ENCODE data around the gene ACE. TPM values are rescaled to one million over a fixed set of nuclear protein-coding genes. Genes with fewer than 3 reads are reported as not detected.

Gene ACE
- total and polyA plus RNA-seq, 8 donors = 3.1 to 18.3 (median 6.4) TPM

DNA sequence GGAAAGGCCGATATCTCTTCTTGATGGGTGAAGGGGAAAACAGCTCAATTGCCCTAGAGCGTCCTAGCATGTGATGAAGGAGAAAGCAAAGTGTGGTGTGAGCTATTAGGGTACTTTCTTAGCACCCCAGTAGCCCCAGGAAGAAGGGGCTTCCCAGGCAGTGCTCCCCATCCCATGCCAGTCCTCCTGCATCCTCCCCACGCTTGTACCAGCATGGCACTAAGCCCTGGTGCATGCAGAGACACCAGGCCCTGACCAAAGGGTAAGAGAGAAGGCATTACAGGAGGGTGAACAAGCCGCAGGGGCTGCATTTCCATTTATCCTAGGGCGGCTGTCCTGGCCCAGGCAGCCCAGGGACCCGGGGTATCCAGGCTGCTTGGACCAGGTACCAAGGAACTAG lies 33.8 kb upstream of the ACE start:
- ATAC-seq = no peak
- DNase-seq = no peak
- intact Hi-C loops (cut with DNase I) = no loop called here
- H3K4me3 ChIP-seq = no peak overlapping the region
- 71% methylated on average over 6 of the region's 6 CpGs for WGBS, 2 donors
- no peaks in the 10 kb centered on the region for H3K27me3 ChIP-seq
- peaks cover 12 to 20% (median 18%) of the 10 kb centered on the region in 3 donors for H3K4me1 ChIP-seq
- H3K27ac ChIP-seq = no peak overlapping the region
- FAIRE-seq = no peak
- TF ChIP-seq, protein P1, sequence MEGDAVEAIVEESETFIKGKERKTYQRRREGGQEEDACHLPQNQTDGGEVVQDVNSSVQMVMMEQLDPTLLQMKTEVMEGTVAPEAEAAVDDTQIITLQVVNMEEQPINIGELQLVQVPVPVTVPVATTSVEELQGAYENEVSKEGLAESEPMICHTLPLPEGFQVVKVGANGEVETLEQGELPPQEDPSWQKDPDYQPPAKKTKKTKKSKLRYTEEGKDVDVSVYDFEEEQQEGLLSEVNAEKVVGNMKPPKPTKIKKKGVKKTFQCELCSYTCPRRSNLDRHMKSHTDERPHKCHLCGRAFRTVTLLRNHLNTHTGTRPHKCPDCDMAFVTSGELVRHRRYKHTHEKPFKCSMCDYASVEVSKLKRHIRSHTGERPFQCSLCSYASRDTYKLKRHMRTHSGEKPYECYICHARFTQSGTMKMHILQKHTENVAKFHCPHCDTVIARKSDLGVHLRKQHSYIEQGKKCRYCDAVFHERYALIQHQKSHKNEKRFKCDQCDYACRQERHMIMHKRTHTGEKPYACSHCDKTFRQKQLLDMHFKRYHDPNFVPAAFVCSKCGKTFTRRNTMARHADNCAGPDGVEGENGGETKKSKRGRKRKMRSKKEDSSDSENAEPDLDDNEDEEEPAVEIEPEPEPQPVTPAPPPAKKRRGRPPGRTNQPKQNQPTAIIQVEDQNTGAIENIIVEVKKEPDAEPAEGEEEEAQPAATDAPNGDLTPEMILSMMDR (IDR thresholded peaks at IDR 0.05) = no peak
- no peaks in the 10 kb centered on the region for H3K9me3 ChIP-seq
- no peaks in the 10 kb centered on the region for H3K36me3 ChIP-seq

DNA sequence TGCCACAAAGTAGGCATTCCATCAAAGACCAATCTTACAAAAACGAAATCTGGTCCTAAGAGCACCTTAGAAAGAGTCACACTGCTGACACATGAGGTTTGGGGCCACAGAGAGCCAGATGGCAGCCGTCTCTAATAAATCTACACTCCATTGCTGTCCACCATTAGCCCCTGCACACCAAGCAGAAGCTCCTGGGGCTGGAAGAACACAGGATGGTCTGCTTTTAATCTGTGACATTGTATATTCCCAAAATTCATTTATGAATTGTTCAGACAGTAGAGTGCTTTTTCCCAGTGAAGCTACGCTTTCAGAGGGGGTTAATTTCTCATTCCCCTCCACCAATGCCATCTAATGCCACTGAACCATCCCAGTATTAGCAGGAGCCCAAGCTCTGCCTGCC lies 32.4 kb upstream of the ACE start:
- DNase-seq (no peak), ATAC-seq (no peak), FAIRE-seq (no peak)
- TF ChIP-seq, protein P1 (IDR thresholded peaks at IDR 0.05) = no peak
- peaks cover 12 to 20% (median 18%) of the 10 kb centered on the region in 3 donors for H3K4me1 ChIP-seq
- intact Hi-C loops (cut with DNase I) = no loop called here
- H3K27me3 ChIP-seq = no peaks in the 10 kb centered on the region
- H3K27ac ChIP-seq = no peak overlapping the region
- no peaks in the 10 kb centered on the region for H3K36me3 ChIP-seq
- no peaks in the 10 kb centered on the region for H3K9me3 ChIP-seq
- H3K4me3 ChIP-seq = peak overlapping the region; percentile 43 to 78 (median 62)
- 50 to 55% methylated on average over 3 of the region's 3 CpGs for WGBS, 2 donors

DNA sequence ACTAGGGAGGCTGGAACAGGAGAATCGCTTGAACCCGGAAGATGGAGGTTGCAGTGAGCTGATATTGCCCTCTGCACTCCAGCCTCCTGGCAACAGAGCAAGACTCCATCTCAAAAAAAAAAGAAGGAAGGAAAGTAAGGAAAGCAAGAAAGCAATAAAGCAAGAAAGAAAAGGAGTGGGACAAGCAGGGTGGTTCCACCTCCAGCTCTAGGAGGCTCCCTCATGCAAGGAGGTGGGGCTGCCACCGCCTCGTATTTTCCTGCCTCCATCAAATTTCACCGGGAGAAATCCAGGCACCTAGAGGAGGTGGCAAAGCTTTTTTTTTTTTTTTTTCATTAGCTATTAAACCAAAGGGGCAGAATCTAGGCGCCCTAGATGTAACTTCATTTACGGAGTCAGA lies 31.8 kb upstream of the ACE start:
- no peaks in the 10 kb centered on the region for H3K9me3 ChIP-seq
- H3K4me3 ChIP-seq = peak overlapping the region; percentile 43 to 78 (median 62)
- no peak for DNase-seq
- peaks cover 12 to 20% (median 16%) of the 10 kb centered on the region in 3 donors for H3K4me1 ChIP-seq
- peak in 1 of 4 donors; percentile 5 for ATAC-seq
- no peak for FAIRE-seq
- H3K27me3 ChIP-seq = no peaks in the 10 kb centered on the region
- no peaks in the 10 kb centered on the region for H3K36me3 ChIP-seq
- 17 to 18% methylated on average over 7 of the region's 7 CpGs for WGBS, 2 donors
- TF ChIP-seq, protein P1 (IDR thresholded peaks at IDR 0.05) = no peak
- H3K27ac ChIP-seq = peak overlapping the region; percentile 93 to 98 (median 96)
- intact Hi-C loops (cut with DNase I) = no loop called here

DNA sequence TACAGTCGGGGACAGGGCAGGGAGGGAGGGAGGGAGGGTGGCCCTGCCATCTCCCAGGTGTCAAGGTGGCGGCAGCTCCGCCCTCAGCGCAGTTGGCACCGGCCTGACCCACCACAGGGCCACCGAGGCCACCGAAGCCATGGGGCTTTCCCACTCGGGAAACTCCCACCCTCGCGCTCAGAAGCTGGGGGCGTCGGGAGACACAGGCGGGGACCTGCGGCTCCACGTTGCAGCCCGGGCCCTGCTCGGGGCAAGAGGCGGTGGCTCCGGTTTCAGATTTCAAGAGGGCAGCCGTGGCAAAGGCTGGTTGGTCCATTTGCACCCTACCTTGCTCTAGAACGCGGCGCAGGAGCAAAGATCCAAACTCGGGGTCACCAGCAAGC lies 31.3 kb upstream of the ACE start:
- Histone ChIP-seq H3K9me3 (no peaks in the 10 kb centered on the region), H3K36me3 (no peaks in the 10 kb centered on the region), H3K4me3 (peak overlapping the region; percentile 43 to 78 (median 62)), H3K4me1 (peaks cover 12 to 20% (median 16%) of the 10 kb centered on the region in 3 donors), H3K27ac (peak overlapping the region; percentile 93 to 98 (median 96)), H3K27me3 (no peaks in the 10 kb centered on the region)
- FAIRE-seq = no peak
- WGBS, 2 donors = 0 to 1% methylated on average over 23 to 24 of the region's 24 CpGs
- intact Hi-C loops (cut with DNase I) = no loop called here
- peak; percentile 67 to 90 (median 74) for DNase-seq
- TF ChIP-seq, protein P1 (IDR thresholded peaks at IDR 0.05) = no peak
- peak; percentile 61 to 73 (median 66) for ATAC-seq

DNA sequence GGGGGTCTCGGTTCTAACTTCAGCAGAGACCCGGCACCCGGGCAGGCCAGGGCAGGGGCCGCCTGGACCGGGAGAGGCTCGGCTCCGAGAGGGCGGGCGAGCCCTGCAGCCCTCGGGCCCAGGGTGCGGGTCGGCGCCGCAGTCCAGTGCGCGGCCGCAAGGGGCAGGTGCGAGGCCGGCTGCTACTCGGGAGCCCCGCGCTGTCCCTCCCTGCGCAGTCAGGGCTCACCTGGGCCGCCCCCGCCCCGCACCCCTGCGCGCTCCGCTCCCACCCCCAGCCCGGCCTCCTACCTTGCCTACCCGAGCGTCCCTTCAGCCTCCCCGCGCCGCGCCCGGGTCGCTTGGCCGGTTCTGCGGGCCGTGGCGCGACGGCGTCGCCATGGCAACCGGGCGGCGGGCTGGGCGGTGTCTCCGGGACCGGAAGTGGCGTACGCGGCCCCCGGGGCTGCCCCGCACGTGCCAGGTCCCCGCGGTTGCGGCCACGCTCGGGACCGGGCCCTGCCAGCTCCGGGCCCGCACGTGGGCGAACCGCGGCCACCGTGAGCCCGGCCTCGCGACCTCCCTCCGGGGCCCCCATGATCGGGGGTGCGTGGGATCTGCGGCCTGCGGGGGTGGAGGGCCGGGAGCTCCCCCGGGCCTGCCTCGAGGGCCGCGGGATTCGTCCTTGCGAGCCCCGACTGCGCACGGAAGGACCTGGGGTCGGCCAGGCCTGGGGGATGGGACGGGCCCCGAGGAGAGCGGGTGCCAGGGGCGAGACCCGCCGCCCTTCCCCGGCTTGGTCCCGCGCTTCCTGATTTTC lies 30.7 kb upstream of the ACE start, which contains the start of gene CYB561:
Gene CYB561, minus strand, starts transcription at position 353 of the 799 bp plus-strand sequence. CDS start 8,759 bp downstream, outside the sequence.
- intact Hi-C loops (cut with DNase I) = no loop called here
- WGBS, 2 donors = 0 to 4% methylated on average over 45 to 99 of the region's 99 CpGs
- TF ChIP-seq, protein P1 (IDR thresholded peaks at IDR 0.05) = peak; percentile 41 to 61 (median 53)
- DNase-seq (peak; percentile 85 to 96 (median 91)), FAIRE-seq (no peak), ATAC-seq (peak; percentile 79 to 86 (median 85))
- Histone ChIP-seq H3K9me3 (no peaks in the 10 kb centered on the region), H3K36me3 (no peaks in the 10 kb centered on the region), H3K4me1 (peaks cover 12 to 20% (median 16%) of the 10 kb centered on the region in 3 donors), H3K27ac (peak within 1 kb of the TSS; percentile 93 to 98 (median 96)), H3K4me3 (peak within 1 kb of the TSS; percentile 43 to 78 (median 62)), H3K27me3 (no peaks in the 10 kb centered on the region)
